Gastrocnemius medialis (tissue), 4 donors: ENCODE measurements around the gene REC8. TPM values are rescaled to one million over a fixed set of nuclear protein-coding genes. Genes with fewer than 3 reads are reported as not detected.

ENCODE experiments used
- ATAC-seq, 2 donors: fragments of 150-250 bp; one replicate each; pipeline ENCODE4 v1.9.1; 2016
- DNase-seq, 2 donors: peaks; one replicate each; pipeline ENCODE4 v3.0.0-alpha.2; 2019
- H3K27ac ChIP-seq, 4 donors: fragments of 200-600 bp; sonication (generic); 1 replicate in 1 of 4; 2 replicates in 3 of 4; pipeline ENCODE4 v1.5.1; 2016 to 2018; ENCODE audit warnings: mild to moderate bottlenecking in 2 of 4, moderate library complexity in 1 of 4
- H3K27me3 ChIP-seq, 3 donors: fragments of 200-600 bp; sonication (generic) in 2 of 3; 1 replicate in 1 of 3; 2 replicates in 2 of 3; pipeline versions ENCODE4 v1.5.1 to v1.6.0; 2016 to 2019; ENCODE audit warnings: mild to moderate bottlenecking in 1 of 3, moderate library complexity in 1 of 3
- H3K36me3 ChIP-seq, 2 donors: fragments of 200-600 bp; sonication (generic) in 1 of 2; one replicate each; pipeline ENCODE4 v1.5.1; 2017 to 2018
- H3K4me1 ChIP-seq, 2 donors: fragments of 200-600 bp; sonication (generic) in 1 of 2; one replicate each; pipeline ENCODE4 v1.5.1; 2016 to 2017; ENCODE audit warnings: mild to moderate bottlenecking in 2 of 2
- H3K4me3 ChIP-seq, 4 donors: fragments of 200-600 bp; sonication (generic) in 3 of 4; 1 replicate in 1 of 4; 2 replicates in 3 of 4; pipeline ENCODE4 v1.5.1; 2016 to 2019; ENCODE audit warnings: mild to moderate bottlenecking in 2 of 4
- H3K9me3 ChIP-seq, 3 donors: fragments of 200-600 bp; sonication (generic) in 2 of 3; 1 replicate in 1 of 3; 2 replicates in 2 of 3; pipeline ENCODE4 v1.5.1; 2016 to 2019
- CTCF ChIP-seq, 5 experiments: fragments of 450-650 bp in 3 of 5; fragments of 200-600 bp in 2 of 5; sonication (generic) in 2 of 5; IDR thresholded peaks in 4 of 5; conservative IDR thresholded peaks in 1 of 5; 1 replicate in 4 of 5; 2 replicates in 1 of 5; pipeline ENCODE4 v1.5.1; 2016 to 2019; ENCODE audit warnings: antibody characterized with exemption in 5 of 5, mild to moderate bottlenecking in 3 of 5, moderate library complexity in 3 of 5
- POLR2A ChIP-seq, 2 donors: fragments of 450-650 bp; IDR thresholded peaks; one replicate each; pipeline ENCODE4 v1.6.1; 2017; ENCODE audit warnings: antibody characterized with exemption in 2 of 2, mild to moderate bottlenecking in 2 of 2, moderate library complexity in 2 of 2
- in situ Hi-C, 4 donors: fragments of 200-750 bp; cut with MboI; loops; one replicate each; pipeline versions ENCODE4 v1.15.0 to v1.8.0; 2017; ENCODE audit warnings: low sequenced_read_pairs in 4 of 4
- intact Hi-C: fragments of 100-400 bp; cut with DNase I; formaldehyde crosslinking; loops from one replicate; pipeline ENCODE4 v1.15.1; 2023; ENCODE audit warnings: low total_unique reads
- total RNA-seq, 4 donors: library from RNA; depleted of rRNA; stranded (reverse); fragments of >200 nt; gene quantifications; one replicate each; pipeline versions ENCODE4 v1.1.0 to v1.2.3, GENCODE V29; 2016

Gene REC8
- total RNA-seq, 4 donors from 2014 or later = 0.27 to 3.1 (median 0.82) TPM; not detected in 1

GRCh38 chr14:24147761-24148428 lies 24.0 kb upstream of the REC8 start:
- Histone ChIP-seq H3K27ac (peak overlapping the region; percentile 92 to 97 (median 92)), H3K4me1 (peaks cover 18 to 19% of the 10 kb centered on the region in 2 donors), H3K4me3 (peak overlapping the region; percentile 72 to 92 (median 84)), H3K36me3 (peaks cover 0 to 54% of the 10 kb centered on the region in 2 donors), H3K27me3 (no peaks in the 10 kb centered on the region), H3K9me3 (no peaks in the 10 kb centered on the region)
- peak; percentile 0 for ATAC-seq
- DNase-seq = no peak
- in situ Hi-C loops = loop anchor here in 1 of 4 donors (25.0 kb wide), 1 partner anchor 836 kb away; the partner anchor contains the start of genes BCL2L2, PABPN1 and PPP1R3E
- intact Hi-C loops = loop anchor here (1.0 to 2.0 kb wide), 4 partner anchors 13 to 85 kb away; partner anchors contain the start of genes DCAF11, GMPR2, IPO4 and IRF9
- TF ChIP-seq CTCF (IDR thresholded peaks at IDR 0.05 in 4 of 5, conservative IDR thresholded peaks at IDR 0.05 in 1 of 5) (no peak), POLR2A (IDR thresholded peaks at IDR 0.05) (no peak)

- in situ Hi-C loops = loop anchor here in 1 of 4 donors (25.0 kb wide), 1 partner anchor 837 kb away; the partner anchor contains the start of genes BCL2L2, PABPN1 and PPP1R3E
- intact Hi-C loops = no loop called here
Measured at GRCh38 chr14:24149302-24149969, 22.4 kb upstream of the REC8 start.

GRCh38 chr14:24150061-24150460 lies 21.8 kb upstream of the REC8 start:
- intact Hi-C loops = no loop called here
- no peak for TF ChIP-seq POLR2A (IDR thresholded peaks at IDR 0.05)
- no peak for TF ChIP-seq CTCF (IDR thresholded peaks at IDR 0.05 in 4 of 5, conservative IDR thresholded peaks at IDR 0.05 in 1 of 5)
- no peak overlapping the region for H3K4me3 ChIP-seq
- in situ Hi-C loops = no loop called here
- peaks cover 0 to 59% of the 10 kb centered on the region in 2 donors for H3K36me3 ChIP-seq
- H3K4me1 ChIP-seq = peaks cover 18 to 19% of the 10 kb centered on the region in 2 donors
- no peaks in the 10 kb centered on the region for H3K27me3 ChIP-seq
- ATAC-seq (no peak), DNase-seq (no peak)
- no peak overlapping the region for H3K27ac ChIP-seq
- no peaks in the 10 kb centered on the region for H3K9me3 ChIP-seq

More at GRCh38 chr14:24149302-24149969, 22.4 kb upstream of the REC8 start:
- Histone ChIP-seq H3K4me3 (no peak overlapping the region), H3K4me1 (peaks cover 18 to 19% of the 10 kb centered on the region in 2 donors), H3K27me3 (no peaks in the 10 kb centered on the region), H3K36me3 (peaks cover 0 to 53% of the 10 kb centered on the region in 2 donors), H3K9me3 (no peaks in the 10 kb centered on the region), H3K27ac (no peak overlapping the region)
- no peak for DNase-seq
- ATAC-seq = no peak
- no peak for TF ChIP-seq CTCF (IDR thresholded peaks at IDR 0.05 in 4 of 5, conservative IDR thresholded peaks at IDR 0.05 in 1 of 5)
- no peak for TF ChIP-seq POLR2A (IDR thresholded peaks at IDR 0.05)

- H3K4me3 ChIP-seq = no peak overlapping the region
- no peaks in the 10 kb centered on the region for H3K9me3 ChIP-seq
- TF ChIP-seq POLR2A (IDR thresholded peaks at IDR 0.05) = no peak
- TF ChIP-seq CTCF (IDR thresholded peaks at IDR 0.05 in 4 of 5, conservative IDR thresholded peaks at IDR 0.05 in 1 of 5) = no peak
- intact Hi-C loops = no loop called here
- in situ Hi-C loops = no loop called here
- H3K27ac ChIP-seq = no peak overlapping the region
- ATAC-seq (no peak), DNase-seq (no peak)
- no peaks in the 10 kb centered on the region for H3K27me3 ChIP-seq
- peaks cover 14 to 17% of the 10 kb centered on the region in 2 donors for H3K4me1 ChIP-seq
- peaks cover 0 to 64% of the 10 kb centered on the region in 2 donors for H3K36me3 ChIP-seq
Measured at GRCh38 chr14:24150567-24150966, 21.3 kb upstream of the REC8 start.
